B cell (primary cell): Measurements from ENCODE around the gene PTGDR. TPM values are rescaled to one million over a fixed set of nuclear protein-coding genes. Genes with fewer than 3 reads are reported as not detected.

Experiments used
- ATAC-seq: fragments of 200-7000 bp; cut with Tn5 transposase; one replicate; pipeline ENCODE4 v1.10.0; 2021; ENCODE audit warnings: low read depth, mild to moderate bottlenecking, moderate number of reproducible peaks, moderate library complexity
- CTCF ChIA-PET: fragments of 350-600 bp; sonication (Branson Sonifier 250); formaldehyde crosslinking; loops from one replicate; lab custom pipeline; 2021; ENCODE audit warnings: antibody characterized with exemption, inconsistent platforms; lab: Charles Lee
- POLR2A ChIA-PET: fragments of 350-600 bp; sonication (Branson Sonifier 250); formaldehyde crosslinking; loops from one replicate; lab custom pipeline; 2021; ENCODE audit warnings: antibody characterized with exemption; lab: Charles Lee
- DNase-seq: peaks from one replicate; pipeline ENCODE4 v3.0.0; 2013
- H2AFZ ChIP-seq: 2 replicates; pipeline ENCODE4 v1.6.1; 2012; ENCODE audit warnings: mild to moderate bottlenecking, low read depth, low read length; ENCODE audit not compliant: insufficient read depth, poor library complexity, severe bottlenecking
- H3K27ac ChIP-seq, 2 donors: 1 replicate in 1 of 2; 2 replicates in 1 of 2; pipeline ENCODE4 v1.5.1; 2012 to 2013; ENCODE audit warnings: low read length in 2 of 2, mild to moderate bottlenecking in 2 of 2, moderate library complexity in 1 of 2
- H3K27me3 ChIP-seq, 4 experiments: fragments of 200-600 bp in 1 of 4; sonication (generic) in 1 of 4; replicated peaks in 1 of 4; 1 replicate in 2 of 4; 2 replicates in 2 of 4; pipeline versions ENCODE4 v1.6.1 to v1.7.0; 2013 to 2016; ENCODE audit warnings: low read length in 3 of 4, mild to moderate bottlenecking in 2 of 4, mixed read lengths in 1 of 4, moderate library complexity in 1 of 4; ENCODE audit not compliant: insufficient read depth in 4 of 4, control insufficient read depth in 3 of 4; ENCODE audit errors: control extremely low read depth in 1 of 4
- H3K36me3 ChIP-seq, 2 experiments: replicated peaks in 1 of 2; 1 replicate in 1 of 2; 2 replicates in 1 of 2; pipeline versions ENCODE4 v1.6.1 to v1.7.1; 2013; ENCODE audit warnings: low read length in 1 of 2; ENCODE audit not compliant: insufficient read depth in 2 of 2, control insufficient read depth in 1 of 2; ENCODE audit errors: control extremely low read depth in 1 of 2, extremely low read depth in 1 of 2
- H3K4me1 ChIP-seq, 2 donors: fragments of 200-600 bp in 1 of 2; sonication (generic) in 1 of 2; 1 replicate in 1 of 2; 2 replicates in 1 of 2; pipeline versions ENCODE4 v1.5.1 to v1.6.1; 2013 to 2017; ENCODE audit warnings: low read length in 2 of 2; ENCODE audit not compliant: control insufficient read depth in 2 of 2, insufficient read depth in 2 of 2
- H3K4me2 ChIP-seq: replicated peaks from 2 replicates; pipeline ENCODE3; 2012; ENCODE audit warnings: mild to moderate bottlenecking, low read depth, low read length; ENCODE audit not compliant: poor library complexity, severe bottlenecking
- H3K4me3 ChIP-seq, 5 experiments: fragments of 200-600 bp in 1 of 5; sonication (generic) in 1 of 5; 1 replicate in 3 of 5; 2 replicates in 2 of 5; pipeline versions ENCODE4 v1.5.1 to v1.7.0; 2011 to 2016; ENCODE audit warnings: low read length in 4 of 5, mild to moderate bottlenecking in 4 of 5, low read depth in 2 of 5, control low read depth in 1 of 5, moderate library complexity in 1 of 5; ENCODE audit not compliant: insufficient read depth in 1 of 5; ENCODE audit errors: control extremely low read depth in 1 of 5, extremely low read depth in 1 of 5
- H3K79me2 ChIP-seq: fragments of 200-600 bp; sonication (generic); one replicate; pipeline ENCODE4 v1.6.0; 2016; ENCODE audit warnings: low read length; ENCODE audit not compliant: control insufficient read depth, insufficient read depth
- H3K9ac ChIP-seq: fragments of 200-600 bp; sonication (generic); 2 replicates; pipeline ENCODE4 v1.6.1; 2017; ENCODE audit warnings: mild to moderate bottlenecking, low read length, moderate library complexity
- H3K9me3 ChIP-seq, 3 donors: one replicate each; pipeline versions ENCODE4 v1.6.1 to v1.7.1; 2013; ENCODE audit warnings: low read length in 2 of 3; ENCODE audit not compliant: control insufficient read depth in 2 of 3, insufficient read depth in 1 of 3; ENCODE audit errors: control extremely low read depth in 1 of 3
- H4K20me1 ChIP-seq: 2 replicates; pipeline ENCODE4 v1.6.0; 2012; ENCODE audit warnings: mild to moderate bottlenecking, low read length; ENCODE audit not compliant: insufficient read depth, control insufficient read depth, poor library complexity, severe bottlenecking
- H3K27ac Mint-ChIP-seq: one replicate; pipeline ENCODE4 v1.8.0; 2021; ENCODE audit warnings: mixed read lengths
- H3K27me3 Mint-ChIP-seq: one replicate; pipeline ENCODE4 v1.8.0; 2021; ENCODE audit warnings: mixed read lengths
- H3K4me1 Mint-ChIP-seq: one replicate; pipeline ENCODE4 v1.8.0; 2021; ENCODE audit warnings: mixed read lengths
- H3K4me3 Mint-ChIP-seq: one replicate; pipeline ENCODE4 v1.8.0; 2021; ENCODE audit warnings: mixed read lengths
- H3K9me3 Mint-ChIP-seq: one replicate; pipeline ENCODE4 v1.8.0; 2022; ENCODE audit warnings: mixed read lengths; ENCODE audit not compliant: insufficient read depth
- CTCF ChIP-seq: fragments of 200-600 bp; IDR thresholded peaks from one replicate; pipeline ENCODE4 v1.8.0; 2022; ENCODE audit warnings: antibody characterized with exemption, mild to moderate bottlenecking
- EZH2 ChIP-seq: IDR thresholded peaks from 2 replicates; pipeline ENCODE4 v1.6.1; 2012; ENCODE audit warnings: borderline replicate concordance, low read depth, mild to moderate bottlenecking, moderate library complexity, low read length; ENCODE audit not compliant: insufficient read depth, poor library complexity, severe bottlenecking
- WGBS: methylation state at CpG from one replicate; pipeline ENCODE4 v1.1.5; 2013; ENCODE audit warnings: missing lambda C conversion rate; ENCODE audit not compliant: insufficient coverage; 5-methylcytosine and 5-hydroxymethylcytosine counted together
- intact Hi-C: fragments of 100-400 bp; cut with micrococcal nuclease; formaldehyde crosslinking; loops from one replicate; pipeline ENCODE4 v1.10.0; 2022
- polyA plus RNA-seq: library from polyadenylated mRNA; depleted of rRNA; stranded (reverse); fragments of >200 nt; gene quantifications from 2 replicates; pipeline ENCODE4 v1.2.3, GENCODE V29; 2012
- total RNA-seq, 2 donors: library from RNA; stranded (reverse); fragments of 120-200 nt in 1 of 2; gene quantifications; 1 replicate in 1 of 2; 2 replicates in 1 of 2; pipeline versions ENCODE4 v1.2.3 to v1.2.4, GENCODE V29; 2013 to 2022

The PTGDR gene
- total and polyA plus RNA-seq, 2 donors (not counting 1 experiment from before 2014, with no cell fraction given), result 0.04 TPM; not detected in 1

- intact Hi-C loops, result no loop called here
- Histone ChIP-seq H3K4me2 (no peak overlapping the region), H4K20me1 (no peaks in the 10 kb centered on the region), H3K79me2 (no peaks in the 10 kb centered on the region), H3K4me1 (peaks cover 9 to 11% of the 10 kb centered on the region in 2 donors), H2AFZ (no peak overlapping the region), H3K27me3 (no peaks in the 10 kb centered on the region), H3K4me3 (no peak overlapping the region), H3K27ac (no peak overlapping the region), H3K9me3 (no peaks in the 10 kb centered on the region), H3K36me3 (no peaks in the 10 kb centered on the region), H3K9ac (no peak overlapping the region)
- H3K9me3 Mint-ChIP-seq, result no peaks in the 10 kb centered on the region
- DNase-seq (no peak), ATAC-seq (no peak)
- no peak overlapping the region for H3K27ac Mint-ChIP-seq
- POLR2A ChIA-PET, result no interaction called here
- no peak for TF ChIP-seq CTCF
- no peak for TF ChIP-seq EZH2
- WGBS, result 83% methylated on average over 3 of the region's 7 CpGs
- no peaks in the 10 kb centered on the region for H3K27me3 Mint-ChIP-seq
- peaks cover 21% of the 10 kb centered on the region for H3K4me1 Mint-ChIP-seq
- H3K4me3 Mint-ChIP-seq, result no peak overlapping the region
- CTCF ChIA-PET, result no interaction called here
Observed at GRCh38 chr14:52227619-52228222, 39.8 kb upstream of the PTGDR start.

GRCh38 chr14:52233693-52234092, 33.8 kb upstream of the PTGDR start:
- Histone ChIP-seq H3K27ac (no peak overlapping the region), H3K79me2 (no peaks in the 10 kb centered on the region), H3K9me3 (no peaks in the 10 kb centered on the region), H3K4me3 (no peak overlapping the region), H3K27me3 (peaks cover 0 to 11% (median 4%) of the 10 kb centered on the region in 4 experiments), H3K4me1 (peaks cover 23 to 27% of the 10 kb centered on the region in 2 donors), H2AFZ (no peak overlapping the region), H3K9ac (no peak overlapping the region), H3K36me3 (no peaks in the 10 kb centered on the region), H4K20me1 (no peaks in the 10 kb centered on the region), H3K4me2 (no peak overlapping the region)
- no peak for ATAC-seq
- WGBS, result 72% methylated on average over 2 of the region's 2 CpGs
- Mint-ChIP-seq H3K4me1 (peaks cover 34% of the 10 kb centered on the region), H3K27ac (no peak overlapping the region), H3K9me3 (no peaks in the 10 kb centered on the region), H3K4me3 (no peak overlapping the region), H3K27me3 (peaks cover 10% of the 10 kb centered on the region)
- CTCF ChIA-PET, result interaction anchor here (1.0 kb wide), 1 partner anchor 12 kb away, joined by 3 read pairs; no protein-coding TSS in a partner anchor
- DNase-seq, result no peak
- POLR2A ChIA-PET, result no interaction called here
- intact Hi-C loops, result no loop called here
- TF ChIP-seq CTCF, result no peak
- no peak for TF ChIP-seq EZH2
